Measurements from ENCODE around the gene TSPYL4. TPM values are rescaled to one million over a fixed set of nuclear protein-coding genes. Genes with fewer than 3 reads are reported as not detected.
A peak's percentile ranks its signal among the peaks of the same experiment; 100 is the strongest.

Gene TSPYL4
- total and polyA plus RNA-seq, 5 experiments from 2014 or later, result 12.5 to 24.7 (median 19.4) TPM

- POLR2A ChIA-PET, result interaction anchor here (3.0 kb wide), 1 partner anchor 12 kb away, joined by 24 read pairs; the partner anchor contains the start of gene TSPYL1
- Mint-ChIP-seq H3K9me3 (peaks cover 0 to 13% (median 10%) of the 10 kb centered on the region in 9 donors), H3K4me1 (peaks cover 18 to 49% (median 33%) of the 10 kb centered on the region in 4 donors), H3K27ac (peak overlapping the region in 6 of 10 donors; percentile 7 to 70 (median 24)), H3K36me3 (peaks cover 14 to 42% (median 18%) of the 10 kb centered on the region in 3 donors), H3K4me3 (no peak overlapping the region), H3K27me3 (no peaks in the 10 kb centered on the region)
- ATAC-seq (no peak), DNase-seq (no peak)
These were observed 14.1 kb upstream of the TSPYL4 start for GRCh38 chr6:116267836-116268588.

DNA sequence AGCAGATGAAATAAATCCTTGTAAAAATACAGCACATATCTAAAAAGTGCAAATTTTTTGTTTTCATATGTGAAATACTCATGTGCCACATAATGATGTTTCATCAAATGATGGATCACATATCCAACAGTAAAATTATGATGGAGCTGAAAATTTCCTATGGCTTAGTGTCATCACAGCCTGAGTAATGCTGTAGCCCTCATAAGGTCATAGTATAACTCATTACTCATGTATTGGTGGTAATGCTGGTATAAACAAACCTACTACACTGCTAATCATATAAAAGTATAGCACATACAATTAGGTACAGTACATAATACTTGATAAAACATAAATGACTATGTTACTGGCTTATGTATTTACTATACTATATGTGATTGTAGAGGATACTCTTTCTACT lies 12.9 kb upstream of the TSPYL4 start:
- Mint-ChIP-seq H3K36me3 (peaks cover 26 to 42% (median 26%) of the 10 kb centered on the region in 3 donors), H3K27ac (peak overlapping the region in 1 of 10 donors; percentile 29), H3K27me3 (no peaks in the 10 kb centered on the region), H3K4me1 (peaks cover 20 to 49% (median 35%) of the 10 kb centered on the region in 4 donors), H3K4me3 (no peak overlapping the region), H3K9me3 (peaks cover 0 to 23% (median 13%) of the 10 kb centered on the region in 9 donors)
- ATAC-seq (no peak), DNase-seq (no peak)
- POLR2A ChIA-PET, result interaction anchor here (3.0 kb wide), 1 partner anchor 13 kb away, joined by 24 read pairs; the partner anchor contains the start of gene TSPYL1

- H3K9me3 Mint-ChIP-seq, result peaks cover 0 to 26% (median 13%) of the 10 kb centered on the region in 9 donors
- no peak overlapping the region for H3K4me3 Mint-ChIP-seq
- H3K27ac Mint-ChIP-seq, result peak overlapping the region in 1 of 10 donors; percentile 23
- peaks cover 39 to 46% (median 39%) of the 10 kb centered on the region in 3 donors for H3K36me3 Mint-ChIP-seq
- ATAC-seq (no peak), DNase-seq (no peak)
- POLR2A ChIA-PET, result no interaction called here
- no peaks in the 10 kb centered on the region for H3K27me3 Mint-ChIP-seq
- H3K4me1 Mint-ChIP-seq, result peaks cover 33 to 57% (median 44%) of the 10 kb centered on the region in 4 donors
These were observed 11.4 kb upstream of the TSPYL4 start for GRCh38 chr6:116265041-116265829.

- Mint-ChIP-seq H3K36me3 (peaks cover 39 to 47% (median 41%) of the 10 kb centered on the region in 3 donors), H3K9me3 (peaks cover 0 to 26% (median 13%) of the 10 kb centered on the region in 9 donors), H3K27me3 (no peaks in the 10 kb centered on the region), H3K27ac (no peak overlapping the region), H3K4me3 (peak overlapping the region in 2 of 10 donors; percentile 6 to 30), H3K4me1 (peaks cover 29 to 62% (median 45%) of the 10 kb centered on the region in 4 donors)
- no peak for DNase-seq
- ATAC-seq, result no peak
- POLR2A ChIA-PET, result no interaction called here
These were observed 9.5 kb upstream of the TSPYL4 start for GRCh38 chr6:116263353-116263752.

DNA sequence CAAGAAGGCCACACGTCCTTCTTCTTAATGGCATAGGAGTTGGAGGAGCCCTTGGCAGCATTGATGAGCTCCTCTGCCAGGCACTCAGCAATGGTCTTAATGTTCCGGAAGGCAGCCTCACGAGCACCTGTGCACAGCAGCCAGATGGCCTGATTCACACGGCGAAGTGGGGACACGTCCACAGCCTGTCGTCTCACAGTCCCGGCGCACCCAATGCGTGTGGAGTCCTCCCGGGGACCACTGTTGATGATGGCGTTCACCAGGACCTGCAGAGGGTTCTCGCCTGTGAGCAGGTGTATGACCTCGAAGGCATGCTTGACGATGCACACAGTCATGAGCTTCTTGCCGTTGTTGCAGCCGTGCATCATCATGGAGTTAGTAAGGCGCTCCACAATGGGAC lies 4.6 kb upstream of the TSPYL4 start:
- Mint-ChIP-seq H3K4me1 (peaks cover 18 to 40% (median 32%) of the 10 kb centered on the region in 4 donors), H3K36me3 (peaks cover 27 to 38% (median 27%) of the 10 kb centered on the region in 3 donors), H3K9me3 (peaks cover 0 to 17% (median 8%) of the 10 kb centered on the region in 9 donors), H3K4me3 (no peak overlapping the region), H3K27ac (no peak overlapping the region), H3K27me3 (no peaks in the 10 kb centered on the region)
- ATAC-seq (no peak), DNase-seq (no peak)
- POLR2A ChIA-PET, result no interaction called here

DNA sequence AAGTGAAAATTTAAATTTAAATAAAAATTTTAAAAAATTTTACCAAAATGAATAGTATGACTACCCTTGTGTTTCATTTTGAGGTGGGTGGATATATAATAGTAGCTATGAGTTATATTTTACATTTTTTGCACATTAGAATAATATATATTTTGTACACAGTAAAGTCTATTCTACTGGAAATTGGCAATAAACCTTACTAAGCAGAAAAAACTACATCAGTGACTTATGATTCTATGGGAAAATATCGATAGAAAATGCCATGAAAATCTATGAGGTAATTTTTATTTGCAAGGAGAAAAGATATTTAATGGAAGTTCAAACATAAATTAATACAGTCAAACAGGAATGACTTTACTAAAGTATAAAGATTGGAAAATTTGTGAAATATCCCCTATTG lies 2.8 kb upstream of the TSPYL4 start:
- Mint-ChIP-seq H3K4me3 (no peak overlapping the region), H3K36me3 (peaks cover 13 to 20% (median 14%) of the 10 kb centered on the region in 3 donors), H3K4me1 (peaks cover 16 to 26% (median 22%) of the 10 kb centered on the region in 4 donors), H3K27ac (peak overlapping the region in 1 of 10 donors; percentile 47), H3K9me3 (peaks cover 0 to 5% (median 0%) of the 10 kb centered on the region in 9 donors), H3K27me3 (no peaks in the 10 kb centered on the region)
- no peak for DNase-seq
- POLR2A ChIA-PET, result interaction anchor here (5.9 kb wide), 1 partner anchor 23 kb away, joined by 70 read pairs; the partner anchor contains the start of gene TSPYL1
- no peak for ATAC-seq

GRCh38 chr6:116255246-116255800 lies 1.4 kb upstream of the TSPYL4 start:
- POLR2A ChIA-PET, result interaction anchor here (0.5 to 5.9 kb wide), 3 partner anchors 24 to 406 kb away, joined by 4 to 70 read pairs (median 8); partner anchors contain the start of genes RWDD1 and TSPYL1
- DNase-seq, result no peak
- no peaks in the 10 kb centered on the region for H3K9me3 Mint-ChIP-seq
- peaks cover 5 to 15% (median 13%) of the 10 kb centered on the region in 4 donors for H3K4me1 Mint-ChIP-seq
- no peak overlapping the region for H3K4me3 Mint-ChIP-seq
- H3K27ac Mint-ChIP-seq, result no peak overlapping the region
- H3K27me3 Mint-ChIP-seq, result no peaks in the 10 kb centered on the region
- H3K36me3 Mint-ChIP-seq, result peaks cover under 1 to 11% (median 8%) of the 10 kb centered on the region in 3 donors
- no peak for ATAC-seq

GRCh38 chr6:116254297-116255056 lies 602 bp upstream of the TSPYL4 start:
- no peaks in the 10 kb centered on the region for H3K9me3 Mint-ChIP-seq
- DNase-seq (no peak), ATAC-seq (no peak)
- no peak overlapping the region for H3K4me3 Mint-ChIP-seq
- peaks cover under 1 to 18% (median 5%) of the 10 kb centered on the region in 4 donors for H3K4me1 Mint-ChIP-seq
- no peaks in the 10 kb centered on the region for H3K27me3 Mint-ChIP-seq
- POLR2A ChIA-PET, result interaction anchor here (0.5 to 5.9 kb wide), 8 partner anchors 16 to 427 kb away, joined by 3 to 70 read pairs (median 5); partner anchors contain the start of genes KPNA5, RWDD1, TSPYL1 and ZUP1
- peaks cover 0 to 8% (median 4%) of the 10 kb centered on the region in 3 donors for H3K36me3 Mint-ChIP-seq
- no peak overlapping the region for H3K27ac Mint-ChIP-seq

DNA sequence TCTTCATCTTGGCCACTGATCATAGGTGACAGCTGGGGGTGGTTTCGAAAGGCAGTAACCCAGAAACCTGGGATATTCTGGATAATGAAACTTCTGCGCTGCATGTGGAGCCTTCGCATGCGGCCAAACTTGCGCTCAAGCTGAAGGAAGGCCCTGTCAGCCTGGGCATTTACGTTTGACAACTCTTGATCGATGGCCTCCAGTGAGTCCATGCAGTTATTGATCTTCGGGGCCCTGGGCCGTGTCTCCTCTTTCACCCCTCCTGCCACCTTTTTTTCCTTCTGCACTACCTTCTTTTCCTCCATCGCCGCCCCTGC lies 729 bp downstream of the TSPYL4 start:
- DNase-seq (no peak), ATAC-seq (no peak)
- Mint-ChIP-seq H3K27ac (no peak overlapping the region), H3K9me3 (no peaks in the 10 kb centered on the region), H3K36me3 (peaks cover 0 to 8% (median 2%) of the 10 kb centered on the region in 3 donors), H3K4me3 (no peak overlapping the region), H3K27me3 (no peaks in the 10 kb centered on the region), H3K4me1 (peaks cover 9 to 23% (median 13%) of the 10 kb centered on the region in 4 donors)
- POLR2A ChIA-PET, result interaction anchor here (1.0 to 5.9 kb wide), 5 partner anchors 20 to 428 kb away, joined by 4 to 70 read pairs (median 7); partner anchors contain the start of genes KPNA5, RWDD1, TSPYL1 and ZUP1

- Mint-ChIP-seq H3K27me3 (no peaks in the 10 kb centered on the region), H3K36me3 (peaks cover 0 to 8% (median 2%) of the 10 kb centered on the region in 3 donors), H3K4me3 (peak overlapping the region in 4 of 10 donors; percentile 1 to 70 (median 59)), H3K4me1 (peaks cover 11 to 23% (median 14%) of the 10 kb centered on the region in 4 donors), H3K9me3 (no peaks in the 10 kb centered on the region), H3K27ac (peak overlapping the region in 6 of 10 donors; percentile 49 to 90 (median 74))
- ATAC-seq (no peak), DNase-seq (peak in 1 of 10 donors; percentile 60)
- POLR2A ChIA-PET, result interaction anchor here (0.6 to 5.9 kb wide), 2 partner anchors 22 to 28 kb away, joined by 3 to 70 read pairs; partner anchors contain the start of gene TSPYL1
These were observed 2.1 kb downstream of the TSPYL4 start for GRCh38 chr6:116251568-116252384.

GRCh38 chr6:116248577-116248976 lies 5.3 kb downstream of the TSPYL4 start:
- Mint-ChIP-seq H3K36me3 (peaks cover 0 to 19% (median 2%) of the 10 kb centered on the region in 3 donors), H3K4me3 (no peak overlapping the region), H3K4me1 (peaks cover 11 to 23% (median 14%) of the 10 kb centered on the region in 4 donors), H3K27me3 (no peaks in the 10 kb centered on the region), H3K27ac (peak overlapping the region; percentile 7 to 73 (median 42)), H3K9me3 (no peaks in the 10 kb centered on the region)
- POLR2A ChIA-PET, result interaction anchor here (0.5 kb wide), 1 partner anchor 421 kb away, joined by 3 read pairs; no protein-coding TSS in a partner anchor
- DNase-seq, result no peak
- no peak for ATAC-seq

Data from naive thymus-derived CD8-positive, alpha-beta T cell (primary cell).